SU-DHL-6 (cell line): ENCODE data around the gene CCDC88C.

Experiments used
- H2AFZ ChIP-seq: fragments of 200-600 bp; sonication (generic); 2 replicates; pipeline ENCODE4 v1.6.1; 2014; ENCODE audit warnings: low read depth, mild to moderate bottlenecking, moderate library complexity, mixed read lengths, antibody characterized with exemption, low read length; ENCODE audit not compliant: severe bottlenecking
- H3F3A ChIP-seq: fragments of 200-600 bp; shearing (Covaris generic); 2 replicates; pipeline ENCODE4 v1.6.0; 2016; ENCODE audit warnings: antibody characterized with exemption, mild to moderate bottlenecking; ENCODE audit not compliant: insufficient read depth
- H3K27ac ChIP-seq: fragments of 200-600 bp; sonication (generic); 2 replicates; pipeline ENCODE4 v1.5.1; 2016; ENCODE audit warnings: low read depth, mild to moderate bottlenecking, low read length, moderate library complexity, mixed read lengths
- H3K27me3 ChIP-seq: fragments of 200-600 bp; sonication (generic), shearing (Covaris generic); 2 replicates; pipeline ENCODE4 v1.6.0; 2014; ENCODE audit warnings: mild to moderate bottlenecking, low read length
- H3K36me3 ChIP-seq: fragments of 200-600 bp; sonication (generic); 2 replicates; pipeline ENCODE4 v1.6.1; 2014; ENCODE audit warnings: mild to moderate bottlenecking, low read length, mixed read lengths
- H3K4me2 ChIP-seq: fragments of 300-600, 200-600 bp; shearing (Covaris generic), sonication (generic); 2 replicates; pipeline ENCODE4 v1.6.0; 2014; ENCODE audit warnings: low read length, low read depth, mild to moderate bottlenecking; ENCODE audit not compliant: poor library complexity, severe bottlenecking
- H3K4me3 ChIP-seq: fragments of 200-600 bp; sonication (generic); 2 replicates; pipeline ENCODE4 v1.5.1; 2014; ENCODE audit warnings: antibody characterized with exemption, low read length, mild to moderate bottlenecking, mixed read lengths; ENCODE audit not compliant: insufficient read depth, poor library complexity, severe bottlenecking
- H3K79me2 ChIP-seq: fragments of 200-600 bp; sonication (generic); 2 replicates; pipeline ENCODE4 v1.6.1; 2014; ENCODE audit warnings: mild to moderate bottlenecking, low read length, moderate library complexity; ENCODE audit not compliant: insufficient read depth
- H3K9ac ChIP-seq: fragments of 200-600 bp; sonication (generic); 2 replicates; pipeline ENCODE4 v1.7.0; 2014; ENCODE audit warnings: mild to moderate bottlenecking, low read length
- H3K9me2 ChIP-seq: fragments of 200-600 bp; sonication (generic); replicated peaks from 2 replicates; pipeline ENCODE4 v1.6.1; 2014; ENCODE audit warnings: low read length; ENCODE audit not compliant: insufficient read depth
- H3K9me3 ChIP-seq: fragments of 200-600 bp; sonication (generic); 2 replicates; pipeline ENCODE4 v1.6.1; 2014; ENCODE audit warnings: low read length, mixed read lengths; ENCODE audit not compliant: insufficient read depth
- H4K20me1 ChIP-seq: fragments of 200-600 bp; sonication (generic); 2 replicates; pipeline ENCODE4 v1.6.1; 2014; ENCODE audit warnings: low read depth, mild to moderate bottlenecking, antibody characterized with exemption, low read length, moderate library complexity, mixed read lengths
- EZH2phosphoT487 ChIP-seq: fragments of 200-600 bp; sonication (generic), shearing (Covaris generic); conservative IDR thresholded peaks from 2 replicates; pipeline ENCODE4 v1.6.1; 2018; ENCODE audit warnings: mild to moderate bottlenecking, antibody characterized with exemption, low read length, moderate library complexity, mixed read lengths
- TF ChIP-seq, protein P1 (sequence below): fragments of 200-600 bp; sonication (generic); IDR thresholded peaks from one replicate; pipeline ENCODE4 v1.5.1; 2017; ENCODE audit warnings: antibody characterized with exemption, mild to moderate bottlenecking, low read length, moderate library complexity; ENCODE audit not compliant: insufficient read depth, poor library complexity, severe bottlenecking

Gene CCDC88C

DNA sequence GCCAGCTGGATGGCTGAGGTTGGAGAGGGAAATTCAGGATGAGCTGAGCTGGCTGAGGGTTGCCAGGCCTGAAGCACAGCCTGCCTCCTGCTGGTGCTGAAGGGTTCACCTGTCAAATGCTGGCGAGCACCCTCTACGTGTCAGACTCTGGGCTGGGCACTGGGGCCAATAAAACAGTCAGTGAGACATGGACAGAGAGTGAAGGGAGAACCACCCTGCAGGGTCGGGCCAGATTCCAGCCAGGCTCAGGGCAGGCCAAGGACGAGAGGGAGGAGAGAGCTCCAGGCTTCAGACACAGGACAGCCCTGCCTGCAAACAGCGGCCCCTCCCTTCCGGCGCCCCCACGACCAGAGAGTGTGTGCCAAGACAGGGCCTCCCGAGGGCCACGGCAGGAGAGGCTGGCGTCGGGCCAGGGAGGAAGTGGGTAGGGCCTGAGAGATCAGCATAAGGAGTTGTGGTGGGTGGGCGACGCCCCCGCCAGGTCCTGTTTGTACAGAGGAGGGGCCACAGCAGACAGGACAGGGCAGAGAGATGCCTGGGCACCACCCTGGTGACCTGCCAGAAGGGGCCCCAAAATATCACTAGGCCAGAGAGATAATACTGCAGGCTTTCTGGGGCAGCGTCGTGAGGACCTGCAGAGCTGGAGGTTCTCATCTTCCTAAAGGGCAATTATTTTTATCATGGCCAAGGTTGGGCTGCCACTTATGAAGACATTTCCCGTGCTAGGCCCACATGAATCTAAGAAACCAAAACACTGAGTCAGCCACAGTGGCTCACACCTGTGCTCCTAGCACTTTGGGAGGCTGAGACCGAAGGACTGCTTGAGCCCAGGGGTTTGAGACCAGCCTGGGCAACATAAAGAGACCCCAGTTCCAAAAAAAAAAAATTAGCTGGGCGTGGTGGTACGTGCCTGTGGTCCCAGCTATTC is 100.0 kb downstream of the CCDC88C start:
- Histone ChIP-seq H3K9ac (peak overlapping the region; percentile 3; the same call in 1 of the 2 replicates), H3K27ac (peak overlapping the region; percentile 45), H3F3A (no peaks in the 10 kb centered on the region), H3K4me2 (peak overlapping the region; percentile 14), H3K79me2 (peaks cover 15% of the 10 kb centered on the region; the same call in 1 of the 2 replicates), H3K36me3 (peaks cover 14% of the 10 kb centered on the region; the same call in 1 of the 2 replicates), H3K4me3 (no peak overlapping the region), H4K20me1 (no peaks in the 10 kb centered on the region), H3K9me3 (no peaks in the 10 kb centered on the region), H3K27me3 (no peaks in the 10 kb centered on the region), H3K9me2 (no peaks in the 10 kb centered on the region), H2AFZ (no peak overlapping the region)
- TF ChIP-seq, protein P1, sequence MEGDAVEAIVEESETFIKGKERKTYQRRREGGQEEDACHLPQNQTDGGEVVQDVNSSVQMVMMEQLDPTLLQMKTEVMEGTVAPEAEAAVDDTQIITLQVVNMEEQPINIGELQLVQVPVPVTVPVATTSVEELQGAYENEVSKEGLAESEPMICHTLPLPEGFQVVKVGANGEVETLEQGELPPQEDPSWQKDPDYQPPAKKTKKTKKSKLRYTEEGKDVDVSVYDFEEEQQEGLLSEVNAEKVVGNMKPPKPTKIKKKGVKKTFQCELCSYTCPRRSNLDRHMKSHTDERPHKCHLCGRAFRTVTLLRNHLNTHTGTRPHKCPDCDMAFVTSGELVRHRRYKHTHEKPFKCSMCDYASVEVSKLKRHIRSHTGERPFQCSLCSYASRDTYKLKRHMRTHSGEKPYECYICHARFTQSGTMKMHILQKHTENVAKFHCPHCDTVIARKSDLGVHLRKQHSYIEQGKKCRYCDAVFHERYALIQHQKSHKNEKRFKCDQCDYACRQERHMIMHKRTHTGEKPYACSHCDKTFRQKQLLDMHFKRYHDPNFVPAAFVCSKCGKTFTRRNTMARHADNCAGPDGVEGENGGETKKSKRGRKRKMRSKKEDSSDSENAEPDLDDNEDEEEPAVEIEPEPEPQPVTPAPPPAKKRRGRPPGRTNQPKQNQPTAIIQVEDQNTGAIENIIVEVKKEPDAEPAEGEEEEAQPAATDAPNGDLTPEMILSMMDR, result no peak
- TF ChIP-seq EZH2phosphoT487, result no peak

DNA sequence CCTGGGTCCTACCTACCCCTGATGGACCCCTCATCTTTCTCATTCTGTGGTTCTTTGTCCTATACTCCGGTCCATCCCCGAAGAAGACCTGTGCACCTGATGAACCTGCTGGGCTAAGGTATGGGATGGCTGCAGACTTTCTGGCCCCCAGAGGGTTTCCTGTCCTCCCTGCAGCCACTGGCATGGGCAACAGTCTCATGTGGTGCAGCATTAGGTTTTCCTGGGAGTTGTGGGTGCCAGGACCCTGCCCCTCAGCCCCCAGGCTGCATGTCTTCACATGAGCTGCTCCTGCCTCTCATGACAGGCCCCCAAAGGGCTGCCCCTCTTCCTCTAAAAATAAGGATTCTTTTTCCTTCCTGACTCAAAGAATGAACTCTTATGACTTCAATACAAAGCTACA is 100.9 kb downstream of the CCDC88C start:
- no peaks in the 10 kb centered on the region for H3K9me2 ChIP-seq
- H2AFZ ChIP-seq, result no peak overlapping the region
- H3K27ac ChIP-seq, result peak overlapping the region; percentile 45; the same call in 1 of the 2 replicates
- H3K4me3 ChIP-seq, result no peak overlapping the region
- H3K79me2 ChIP-seq, result peaks cover 8% of the 10 kb centered on the region; the same call in 1 of the 2 replicates
- H3F3A ChIP-seq, result no peaks in the 10 kb centered on the region
- H3K4me2 ChIP-seq, result no peak overlapping the region
- no peaks in the 10 kb centered on the region for H3K9me3 ChIP-seq
- TF ChIP-seq, protein P1, result no peak
- TF ChIP-seq EZH2phosphoT487, result no peak
- H3K27me3 ChIP-seq, result no peaks in the 10 kb centered on the region
- no peaks in the 10 kb centered on the region for H4K20me1 ChIP-seq
- H3K9ac ChIP-seq, result no peak overlapping the region
- H3K36me3 ChIP-seq, result peaks cover 9% of the 10 kb centered on the region; the same call in 1 of the 2 replicates

DNA sequence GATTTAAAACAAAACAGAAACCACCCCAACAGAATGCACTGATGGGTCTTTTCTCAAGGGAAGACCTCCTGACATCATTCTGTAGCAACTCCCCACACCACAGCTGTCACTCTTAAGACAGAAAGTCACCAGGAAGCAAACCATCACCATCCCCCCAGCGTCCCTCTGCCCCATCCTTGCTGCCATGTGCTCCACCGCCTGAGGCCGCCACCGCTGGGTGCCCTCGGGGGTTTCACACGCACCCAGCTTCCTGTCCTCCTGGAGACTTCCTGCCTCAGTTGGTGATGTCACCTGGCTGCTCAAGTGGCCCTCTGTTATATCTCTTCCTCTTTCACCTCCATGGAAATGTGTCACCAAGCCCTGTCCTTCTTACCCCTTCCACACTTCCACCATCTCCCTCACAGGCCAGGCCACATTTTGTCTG is 101.8 kb downstream of the CCDC88C start:
- Histone ChIP-seq H3K9me3 (no peaks in the 10 kb centered on the region), H3K4me2 (no peak overlapping the region), H3K27me3 (no peaks in the 10 kb centered on the region), H3K4me3 (no peak overlapping the region), H3K27ac (peak overlapping the region; percentile 18; the same call in 1 of the 2 replicates), H3K9ac (no peak overlapping the region), H3K79me2 (peaks cover 8% of the 10 kb centered on the region; the same call in 1 of the 2 replicates), H3K9me2 (no peaks in the 10 kb centered on the region), H2AFZ (no peak overlapping the region), H3K36me3 (peaks cover 9% of the 10 kb centered on the region; the same call in 1 of the 2 replicates), H3F3A (no peaks in the 10 kb centered on the region; the same call in 1 of the 2 replicates), H4K20me1 (0 out of 2 replicates have a peak, but pooled peaks cover 2% of the 10 kb centered on the region)
- TF ChIP-seq, protein P1, result no peak
- no peak for TF ChIP-seq EZH2phosphoT487
